Activated naive CD4-positive, alpha-beta T cell treated with Interleukin-2 at 50 U/mL for 16 hours (primary cell): ENCODE measurements around the gene CMIP.

Experiments used
- DNase-seq: peaks from one replicate; pipeline ENCODE4 v3.0.0-alpha.2; 2020

CMIP gene

GRCh38 chr16:81554979-81555378 is 110.4 kb downstream of the CMIP start:
- DNase-seq, result no peak

GRCh38 chr16:81555660-81556059 is 111.1 kb downstream of the CMIP start:
- DNase-seq, result no peak

- no peak for DNase-seq
These were observed 112.2 kb downstream of the CMIP start for GRCh38 chr16:81556715-81557284.

- no peak for DNase-seq
These were observed 113.5 kb downstream of the CMIP start for GRCh38 chr16:81558077-81558443.

GRCh38 chr16:81558444-81559175 is 114.0 kb downstream of the CMIP start:
- DNase-seq, result no peak

GRCh38 chr16:81560979-81561657 is 116.5 kb downstream of the CMIP start:
- DNase-seq, result no peak

GRCh38 chr16:81562174-81562849 is 117.7 kb downstream of the CMIP start:
- no peak for DNase-seq

GRCh38 chr16:81562926-81563325 is 118.3 kb downstream of the CMIP start:
- no peak for DNase-seq

- no peak for DNase-seq
These were observed 119.9 kb downstream of the CMIP start for GRCh38 chr16:81564421-81564911.

GRCh38 chr16:81565321-81566028 is 120.9 kb downstream of the CMIP start:
- no peak for DNase-seq

- DNase-seq, result no peak
These were observed 121.7 kb downstream of the CMIP start for GRCh38 chr16:81566086-81567007.

- DNase-seq, result no peak
These were observed 122.5 kb downstream of the CMIP start for GRCh38 chr16:81567087-81567486.

- DNase-seq, result peak; percentile 73
These were observed 123.6 kb downstream of the CMIP start for GRCh38 chr16:81567987-81568748.

- no peak for DNase-seq
These were observed 124.1 kb downstream of the CMIP start for GRCh38 chr16:81568749-81569087.

- no peak for DNase-seq
These were observed 124.9 kb downstream of the CMIP start for GRCh38 chr16:81569361-81570034.

GRCh38 chr16:81570151-81570846 is 125.7 kb downstream of the CMIP start:
- no peak for DNase-seq

GRCh38 chr16:81571175-81571574 is 126.6 kb downstream of the CMIP start:
- DNase-seq, result no peak

- no peak for DNase-seq
These were observed 127.2 kb downstream of the CMIP start for GRCh38 chr16:81571592-81572385.
